ENCODE measurements around the gene GRAMD1B. TPM values are rescaled to one million over a fixed set of nuclear protein-coding genes. Genes with fewer than 3 reads are reported as not detected.
A peak's percentile ranks its signal among the peaks of the same experiment; 100 is the strongest.

Gene GRAMD1B
- total and polyA plus RNA-seq, 4 donors: 0.29 to 2.6 (median 1.3) TPM

GRCh38 chr11:123577081-123577598, 147.1 kb downstream of the GRAMD1B start:
- WGBS: 52% methylated on average over 37 of the region's 37 CpGs
- Histone ChIP-seq H3K27ac (ENCODE audit: low read depth in 1 of 2, low read length in 2 of 2) (no peak overlapping the region), H3K4me3 (ENCODE audit: low read depth in 1 of 3, low read length in 3 of 3) (no peak overlapping the region)

DNA sequence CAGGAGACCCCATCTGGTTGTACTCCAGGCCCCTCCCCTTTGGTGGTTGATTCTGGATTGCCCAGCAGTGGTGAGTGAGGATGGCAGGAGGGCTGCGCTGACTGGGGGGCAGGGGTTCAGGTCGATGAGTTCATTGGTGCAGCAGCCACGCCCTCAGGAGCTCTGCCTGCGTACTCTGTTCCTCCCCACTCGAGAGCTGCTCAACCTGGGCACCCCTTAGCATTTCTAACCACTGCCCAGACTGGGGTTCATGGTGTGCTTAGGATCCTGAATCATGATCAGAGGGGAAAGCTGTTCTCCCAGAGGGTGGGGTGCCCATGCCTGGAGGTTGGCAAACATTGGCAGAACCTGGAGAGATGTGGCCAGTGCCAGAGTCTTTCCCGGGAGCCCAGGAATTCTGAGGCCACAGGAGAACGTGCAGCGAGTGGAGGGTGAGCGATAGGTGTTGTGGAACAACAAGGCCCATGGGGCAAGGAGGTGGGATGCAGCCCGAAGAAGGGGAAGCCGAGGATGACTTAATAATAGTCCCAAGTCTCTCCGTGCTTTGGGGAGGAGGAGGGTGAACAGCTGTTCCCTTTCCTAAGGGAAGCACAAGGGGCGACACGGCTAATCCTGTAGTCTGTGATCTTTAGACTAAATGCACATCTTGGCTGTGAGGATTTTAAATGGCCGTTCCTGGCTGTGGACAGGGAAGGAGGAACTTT, 148.9 kb downstream of the GRAMD1B start:
- Histone ChIP-seq H3K4me1 (ENCODE audit: control insufficient read depth in 4 of 4, insufficient read depth in 4 of 4, low read length in 3 of 4) (peaks cover 0 to 3% (median 0%) of the 10 kb centered on the region in 4 donors), H3K36me3 (ENCODE audit: control insufficient read depth in 4 of 4, insufficient read depth in 3 of 4, low read depth in 1 of 4, low read length in 3 of 4) (no peaks in the 10 kb centered on the region)
- no peak for DNase-seq (ENCODE audit: low spot score)

More at GRCh38 chr11:123577081-123577598, 147.1 kb downstream of the GRAMD1B start:
- Histone ChIP-seq H3K9me3 (ENCODE audit: control insufficient read depth in 4 of 4, low read length in 3 of 4) (no peaks in the 10 kb centered on the region), H3K9ac (ENCODE audit: low read depth in 1 of 2, low read length in 2 of 2) (no peak overlapping the region), H3K27me3 (ENCODE audit: control insufficient read depth in 4 of 4, insufficient read depth in 4 of 4, low read length in 3 of 4) (peaks cover 0 to 6% (median 0%) of the 10 kb centered on the region in 4 donors), H3K4me1 (ENCODE audit: control insufficient read depth in 4 of 4, insufficient read depth in 4 of 4, low read length in 3 of 4) (peaks cover 0 to 3% (median 0%) of the 10 kb centered on the region in 4 donors), H3K36me3 (ENCODE audit: control insufficient read depth in 4 of 4, insufficient read depth in 3 of 4, low read depth in 1 of 4, low read length in 3 of 4) (no peaks in the 10 kb centered on the region)
- TF ChIP-seq RAD21 (IDR thresholded peaks at IDR 0.05) (peak; percentile 70 to 84), CTCF (IDR thresholded peaks at IDR 0.05; ENCODE audit: low read depth, low read length, missing input control) (peak; percentile 89), GABPA (IDR thresholded peaks at IDR 0.05 in 1 of 2, conservative IDR thresholded peaks at IDR 0.05 in 1 of 2) (no peak)
- TF ChIP-seq, protein P1, sequence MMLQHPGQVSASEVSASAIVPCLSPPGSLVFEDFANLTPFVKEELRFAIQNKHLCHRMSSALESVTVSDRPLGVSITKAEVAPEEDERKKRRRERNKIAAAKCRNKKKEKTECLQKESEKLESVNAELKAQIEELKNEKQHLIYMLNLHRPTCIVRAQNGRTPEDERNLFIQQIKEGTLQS (IDR thresholded peaks at IDR 0.05): no peak
- DNase-seq (ENCODE audit: low spot score): peak; percentile 74

More for the DNA sequence above, 148.9 kb downstream of the GRAMD1B start:
- Histone ChIP-seq H3K9me3 (ENCODE audit: control insufficient read depth in 4 of 4, low read length in 3 of 4) (no peaks in the 10 kb centered on the region), H3K27me3 (ENCODE audit: control insufficient read depth in 4 of 4, insufficient read depth in 4 of 4, low read length in 3 of 4) (peaks cover 0 to 6% (median 0%) of the 10 kb centered on the region in 4 donors), H3K27ac (ENCODE audit: low read depth in 1 of 2, low read length in 2 of 2) (no peak overlapping the region), H3K9ac (ENCODE audit: low read depth in 1 of 2, low read length in 2 of 2) (no peak overlapping the region), H3K4me3 (ENCODE audit: low read depth in 1 of 3, low read length in 3 of 3) (no peak overlapping the region)
- TF ChIP-seq JUND (IDR thresholded peaks at IDR 0.05) (no peak), CTCF (IDR thresholded peaks at IDR 0.05; ENCODE audit: low read depth, low read length, missing input control) (no peak), EGR1 (IDR thresholded peaks at IDR 0.05; ENCODE audit: low read depth in 2 of 2) (no peak), HNF4A (conservative IDR thresholded peaks at IDR 0.05) (no peak), TAF1 (conservative IDR thresholded peaks at IDR 0.05) (no peak), HNF4G (IDR thresholded peaks at IDR 0.05) (no peak), RAD21 (IDR thresholded peaks at IDR 0.05) (no peak), FOXA2 (IDR thresholded peaks at IDR 0.05) (no peak), MAX (IDR thresholded peaks at IDR 0.05) (no peak)
- TF ChIP-seq, protein P2, sequence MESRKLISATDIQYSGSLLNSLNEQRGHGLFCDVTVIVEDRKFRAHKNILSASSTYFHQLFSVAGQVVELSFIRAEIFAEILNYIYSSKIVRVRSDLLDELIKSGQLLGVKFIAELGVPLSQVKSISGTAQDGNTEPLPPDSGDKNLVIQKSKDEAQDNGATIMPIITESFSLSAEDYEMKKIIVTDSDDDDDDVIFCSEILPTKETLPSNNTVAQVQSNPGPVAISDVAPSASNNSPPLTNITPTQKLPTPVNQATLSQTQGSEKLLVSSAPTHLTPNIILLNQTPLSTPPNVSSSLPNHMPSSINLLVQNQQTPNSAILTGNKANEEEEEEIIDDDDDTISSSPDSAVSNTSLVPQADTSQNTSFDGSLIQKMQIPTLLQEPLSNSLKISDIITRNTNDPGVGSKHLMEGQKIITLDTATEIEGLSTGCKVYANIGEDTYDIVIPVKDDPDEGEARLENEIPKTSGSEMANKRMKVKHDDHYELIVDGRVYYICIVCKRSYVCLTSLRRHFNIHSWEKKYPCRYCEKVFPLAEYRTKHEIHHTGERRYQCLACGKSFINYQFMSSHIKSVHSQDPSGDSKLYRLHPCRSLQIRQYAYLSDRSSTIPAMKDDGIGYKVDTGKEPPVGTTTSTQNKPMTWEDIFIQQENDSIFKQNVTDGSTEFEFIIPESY (IDR thresholded peaks at IDR 0.05): no peak
- 84% methylated on average over 15 of the region's 15 CpGs for WGBS

Data from liver (tissue), 9 donors.